Measurements from ENCODE around the gene SND1.
"Not testable (repeated sequence)": the region's sequence is repeated elsewhere in the genome, so short reads cannot be mapped to it uniquely, and the experiment has no call there.

The SND1 gene

DNA sequence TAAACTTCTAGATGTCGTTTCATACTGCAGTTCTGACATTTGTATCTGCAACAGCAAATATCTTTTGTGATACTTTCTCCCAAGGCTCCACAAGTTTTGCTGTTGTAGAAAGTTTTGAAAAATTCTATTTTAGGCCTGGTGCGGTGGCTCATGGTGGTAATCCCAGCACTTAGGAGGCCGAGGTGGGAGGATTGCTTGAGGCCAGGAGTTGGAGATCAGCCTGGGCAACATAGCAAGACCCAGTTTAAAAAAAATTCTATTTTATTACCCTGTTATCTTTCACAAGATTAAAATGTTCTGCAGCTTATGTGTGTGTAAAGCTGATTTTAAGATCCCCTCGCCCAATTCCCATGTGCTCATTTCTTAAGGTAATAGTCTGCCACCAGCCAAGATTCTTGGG lies 1.4 kb downstream of the SND1 start:
- DNase-seq, result no peak

DNA sequence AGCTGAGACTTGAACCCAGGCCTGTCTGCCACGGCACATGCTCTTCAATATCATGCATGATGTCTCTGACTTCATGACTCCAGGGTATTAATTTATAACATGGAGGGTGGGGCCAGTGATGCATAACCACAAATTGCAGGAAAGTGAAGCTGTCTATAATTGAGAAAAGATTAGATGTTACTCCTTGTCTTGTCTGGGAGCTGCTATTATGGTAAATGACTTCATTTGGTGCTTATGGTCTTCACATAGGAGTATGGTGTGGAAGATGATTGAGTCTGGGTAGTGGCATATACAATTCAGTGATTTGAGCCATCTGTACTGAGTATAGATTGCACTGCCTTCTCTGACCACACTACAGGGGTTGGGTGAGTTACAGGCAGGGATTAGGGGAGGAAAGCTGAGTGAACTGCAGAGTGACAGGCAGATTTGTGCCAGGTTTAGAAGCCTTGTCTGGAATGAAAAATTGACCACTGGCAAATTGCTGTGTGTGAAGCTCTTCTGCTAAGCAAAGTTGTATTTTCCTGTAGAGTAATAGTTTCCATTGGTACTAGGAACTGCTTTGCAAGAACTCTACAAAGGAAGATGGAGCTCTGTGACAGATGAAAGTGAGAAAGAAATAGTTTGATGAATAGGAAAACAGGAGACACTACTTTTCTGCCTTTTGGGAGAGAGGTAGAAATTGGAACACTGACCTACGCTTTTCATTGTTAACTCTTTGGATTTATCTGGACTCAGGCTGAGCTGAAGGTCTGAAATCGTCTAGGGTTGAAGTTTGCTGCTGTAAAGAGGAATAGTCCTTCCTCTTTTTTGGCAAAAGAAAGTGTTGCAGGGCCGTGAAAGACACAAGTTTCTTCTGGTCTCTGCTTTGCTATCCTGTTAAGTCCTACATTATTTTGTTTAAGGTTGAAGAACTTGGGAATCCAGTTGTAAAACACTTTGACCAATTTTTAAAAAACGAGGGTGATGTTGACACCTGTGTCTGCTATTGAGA lies 2.7 kb downstream of the SND1 start:
- DNase-seq, result peak; percentile 28

DNA sequence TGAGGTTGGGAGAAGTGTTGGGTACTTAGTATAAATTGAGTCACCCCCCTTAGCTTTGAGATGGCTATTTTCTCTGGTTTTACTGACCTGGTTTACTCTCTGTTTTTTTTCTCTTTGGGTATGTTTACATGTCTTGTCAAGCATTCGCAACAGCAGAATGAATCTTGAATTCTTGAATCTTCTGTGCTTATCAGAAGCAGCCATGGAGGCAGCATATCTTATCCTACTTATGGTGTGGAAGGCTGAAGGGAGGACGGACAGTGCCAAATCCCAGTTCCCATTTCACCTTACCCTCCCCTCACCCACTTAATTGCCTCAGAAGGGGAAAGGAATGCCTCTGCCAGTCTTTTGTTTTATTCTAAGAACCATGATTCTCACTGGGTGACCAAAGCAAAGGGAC lies 3.7 kb downstream of the SND1 start:
- no peak for DNase-seq

DNA sequence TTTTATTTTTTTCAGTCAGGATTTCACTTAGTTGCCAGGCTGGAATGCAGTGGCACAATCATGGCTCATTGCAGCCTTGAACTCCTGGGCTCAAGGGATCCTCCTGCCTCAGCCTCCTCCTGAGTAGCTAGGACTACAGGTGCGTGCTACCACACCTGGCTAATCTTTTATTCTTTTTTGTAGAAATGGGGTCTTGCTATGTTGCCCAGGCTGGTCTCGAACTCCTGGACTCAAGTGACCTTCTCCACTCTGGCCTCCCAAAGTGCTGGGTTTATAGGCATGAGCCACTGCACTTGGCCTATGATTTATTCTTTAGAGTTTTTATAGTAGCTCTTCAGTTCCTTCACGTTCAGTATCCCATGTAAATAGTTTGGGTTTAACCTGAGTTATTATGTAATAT lies 5.5 kb downstream of the SND1 start:
- DNase-seq, result no peak

DNA sequence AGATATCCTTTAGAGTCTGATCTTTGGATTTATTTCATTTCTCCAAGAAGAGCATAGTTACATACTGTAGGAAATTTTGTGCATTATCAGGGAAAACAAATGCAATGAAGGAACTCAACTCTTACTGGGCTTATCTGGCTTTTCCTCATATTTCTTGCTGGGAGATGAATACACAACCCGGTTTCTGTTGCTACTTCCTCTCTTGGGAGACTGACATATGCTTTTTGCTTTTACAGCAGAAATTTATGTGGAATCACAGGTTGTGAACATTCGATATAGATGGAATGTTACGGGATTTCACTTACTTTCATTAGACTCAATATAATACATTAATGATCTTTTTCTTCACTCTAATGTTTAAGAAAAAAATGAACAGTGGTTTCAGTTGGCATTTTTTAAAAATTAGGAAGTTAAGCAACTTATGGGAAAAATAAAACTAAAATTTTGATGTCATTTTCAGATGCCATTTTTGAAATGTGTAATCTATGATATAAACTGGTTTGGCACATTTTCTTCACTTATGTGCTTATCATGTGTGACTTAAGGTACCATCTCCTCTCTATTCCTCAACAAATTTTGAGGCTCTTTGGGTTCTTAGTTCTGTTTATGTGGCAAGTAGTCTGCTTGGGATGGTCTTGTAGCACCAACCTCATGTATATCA lies 7.1 kb downstream of the SND1 start:
- peak; percentile 63 for DNase-seq

DNA sequence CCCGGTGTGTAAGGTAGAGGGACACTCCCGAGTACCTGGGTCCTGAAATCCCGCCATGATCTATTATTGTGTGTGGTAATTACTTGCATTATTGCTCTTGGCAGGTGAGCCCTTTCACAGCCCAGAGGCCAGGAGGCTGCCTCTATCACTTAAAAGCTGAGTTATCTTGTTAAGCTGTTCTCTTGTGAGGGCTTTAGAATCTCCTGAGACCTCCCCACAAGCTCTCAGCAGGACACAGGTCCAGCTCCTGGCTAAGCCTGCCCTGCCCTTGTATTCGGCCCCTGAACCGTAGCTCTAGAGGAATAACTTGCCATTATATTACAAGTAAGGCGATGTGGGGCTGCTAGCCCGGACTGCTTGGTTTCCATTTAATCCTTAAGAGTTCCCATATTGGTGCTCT lies 13.9 kb downstream of the SND1 start:
- no peak for DNase-seq

DNA sequence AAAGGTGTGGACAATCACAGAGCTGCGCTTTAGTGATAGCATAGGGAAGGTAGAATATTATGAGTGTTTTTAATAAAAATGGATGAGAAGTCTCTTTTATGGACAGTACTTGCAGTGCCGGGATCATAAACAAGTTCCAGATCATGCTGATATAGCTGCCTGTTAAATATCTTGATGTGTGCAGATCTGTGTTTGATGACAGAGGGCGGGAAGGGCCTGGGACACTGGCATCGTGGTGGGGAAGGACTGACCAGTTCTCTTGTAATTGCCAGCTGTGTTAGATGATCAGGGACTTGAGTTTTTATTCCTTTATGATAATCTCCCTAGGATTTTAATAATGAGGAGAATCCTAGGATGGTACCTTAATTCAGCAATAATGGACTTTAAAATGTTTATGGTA lies 14.6 kb downstream of the SND1 start:
- no peak for DNase-seq

DNA sequence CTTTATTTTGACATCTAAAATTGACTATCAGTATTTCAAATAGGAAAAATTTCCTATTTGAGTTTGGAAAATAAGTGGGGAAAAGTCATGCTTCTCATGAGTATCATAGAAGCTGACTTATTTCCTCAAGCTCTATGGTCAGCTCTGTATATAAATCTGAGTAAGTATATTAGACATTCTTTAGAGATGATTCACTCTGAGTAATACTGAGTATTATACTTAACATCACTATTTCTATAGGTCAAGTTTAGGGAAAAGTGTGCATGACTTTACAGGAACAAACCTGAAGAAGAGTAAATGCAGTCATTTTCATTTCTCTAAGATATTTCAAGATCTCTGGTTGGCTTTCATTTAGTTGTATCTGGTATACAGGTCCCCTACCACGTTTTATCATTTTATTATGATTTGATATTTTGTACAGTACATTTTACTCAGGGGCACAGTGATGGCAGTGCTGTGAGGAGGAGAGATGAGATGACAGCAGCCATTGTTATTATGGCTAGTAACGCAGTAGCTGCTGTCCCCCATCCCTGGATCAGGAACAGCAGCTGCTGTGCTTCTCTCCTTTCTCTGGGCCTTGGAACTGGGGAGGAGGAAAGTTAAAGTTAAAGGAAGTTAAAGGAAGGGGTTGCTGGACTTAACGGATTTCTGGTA lies 15.2 kb downstream of the SND1 start:
- DNase-seq, result peak; percentile 83

DNA sequence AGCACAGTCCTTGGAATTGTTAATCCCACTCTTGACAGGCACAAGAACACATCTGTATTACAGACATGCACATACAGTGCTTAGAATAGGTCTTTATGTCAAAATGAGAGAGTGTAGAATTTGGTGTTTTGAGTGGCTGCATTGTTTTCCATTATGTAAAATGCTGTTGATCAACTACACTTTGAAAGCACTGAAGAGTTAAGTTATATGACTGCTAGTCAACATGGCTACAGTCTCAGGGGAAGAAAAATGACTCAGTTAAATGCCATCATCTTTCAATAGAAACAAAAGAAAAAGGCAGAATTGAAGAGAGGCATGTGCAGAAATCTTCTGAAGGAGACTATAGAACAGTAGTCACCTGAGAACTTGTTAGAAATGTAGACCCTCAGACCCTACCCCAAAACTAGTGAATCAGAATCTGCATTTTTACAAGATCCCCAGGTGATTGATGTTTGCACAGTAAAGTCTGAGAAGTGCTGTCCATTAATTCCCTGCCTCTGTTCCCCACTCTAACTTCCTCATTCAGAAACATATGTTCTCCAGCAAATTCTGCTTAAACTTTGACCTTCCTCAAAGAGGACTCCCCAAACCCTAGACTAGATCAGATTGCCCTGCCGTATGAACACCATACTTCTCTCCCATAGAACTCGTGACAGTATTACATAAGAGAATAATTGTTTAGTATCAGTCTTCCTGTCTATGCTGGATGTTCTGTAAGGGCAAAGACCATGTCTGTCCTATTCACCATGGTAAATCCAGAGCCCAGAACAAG lies 16.0 kb downstream of the SND1 start:
- peak; percentile 64 for DNase-seq

DNA sequence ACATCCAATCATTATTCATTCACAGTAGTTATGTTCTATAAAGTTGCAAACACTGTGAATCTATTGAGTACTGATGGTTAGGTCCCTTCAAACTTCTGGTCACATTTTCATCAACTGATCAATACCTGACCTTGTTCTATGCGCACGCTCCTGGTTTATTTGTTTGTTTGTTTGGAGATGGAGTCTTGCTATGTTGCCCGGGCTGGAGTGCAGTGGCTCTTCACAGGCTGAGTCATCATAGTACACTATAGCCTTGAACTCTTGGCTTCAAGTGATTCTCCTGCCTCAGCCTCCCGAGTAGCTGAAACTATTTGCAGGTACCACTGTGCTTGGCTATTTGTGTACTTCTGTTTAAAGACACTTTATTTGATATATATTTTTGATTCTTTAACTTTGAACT lies 19.3 kb downstream of the SND1 start:
- DNase-seq, result no peak

DNA sequence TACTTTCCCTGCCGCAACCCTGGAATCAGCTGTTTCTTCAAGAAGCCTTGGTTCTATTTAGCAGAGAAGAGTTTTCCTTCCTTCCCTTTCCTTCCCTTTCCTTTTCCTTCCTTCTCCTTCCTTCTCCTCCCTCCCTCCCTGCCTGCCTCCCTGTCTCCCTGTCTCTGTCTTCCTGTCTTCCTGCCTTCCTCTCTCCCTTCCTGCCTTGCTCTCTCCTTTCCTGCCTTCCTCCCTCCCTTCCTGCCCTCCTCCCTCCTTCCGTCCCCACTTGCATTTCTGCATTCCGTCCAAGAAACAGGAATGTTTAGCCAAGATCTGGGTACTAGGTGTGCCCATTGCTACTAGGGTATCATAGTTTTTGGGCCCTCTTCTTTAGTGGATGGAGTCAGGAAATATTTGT lies 21.9 kb downstream of the SND1 start:
- no peak for DNase-seq

DNA sequence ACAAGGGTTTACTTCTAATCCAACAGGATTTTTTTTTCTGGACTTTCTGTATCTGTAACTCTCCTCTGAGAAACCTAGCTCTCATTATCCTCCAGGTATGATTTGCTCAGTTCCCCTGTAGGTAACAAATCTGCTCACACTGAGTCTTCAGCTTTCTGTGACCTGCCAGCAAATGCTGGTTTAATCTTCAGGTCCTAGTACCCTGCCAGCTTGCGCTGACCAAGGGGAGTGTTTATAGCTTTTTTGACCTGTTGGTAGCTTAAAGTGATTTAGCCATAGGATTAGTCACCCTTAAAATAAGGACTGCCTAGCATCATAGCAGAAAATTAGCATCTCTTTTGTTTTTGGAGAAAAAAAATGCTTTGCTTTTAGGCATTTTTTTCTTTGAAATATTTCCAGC lies 22.4 kb downstream of the SND1 start:
- DNase-seq, result no peak

DNA sequence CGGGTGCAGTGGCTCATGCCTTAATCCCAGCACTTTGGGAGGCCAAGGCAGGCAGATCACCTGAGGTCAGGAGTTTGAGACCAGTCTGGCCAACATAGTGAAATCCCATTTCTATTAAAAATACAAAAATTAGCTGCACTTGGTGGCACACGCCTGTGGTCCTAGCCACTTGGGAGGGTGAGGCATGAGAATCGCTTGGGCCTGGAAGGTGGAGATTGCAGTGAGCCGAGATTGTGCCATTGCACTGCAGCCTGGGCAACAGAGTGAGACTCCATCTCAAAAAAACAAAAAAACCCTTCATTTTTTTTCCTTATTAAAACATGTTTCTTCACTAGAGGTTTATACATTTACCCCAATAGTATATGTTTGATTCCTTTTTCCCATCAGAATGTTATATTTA lies 22.9 kb downstream of the SND1 start:
- DNase-seq, result not testable (repeated sequence)

DNA sequence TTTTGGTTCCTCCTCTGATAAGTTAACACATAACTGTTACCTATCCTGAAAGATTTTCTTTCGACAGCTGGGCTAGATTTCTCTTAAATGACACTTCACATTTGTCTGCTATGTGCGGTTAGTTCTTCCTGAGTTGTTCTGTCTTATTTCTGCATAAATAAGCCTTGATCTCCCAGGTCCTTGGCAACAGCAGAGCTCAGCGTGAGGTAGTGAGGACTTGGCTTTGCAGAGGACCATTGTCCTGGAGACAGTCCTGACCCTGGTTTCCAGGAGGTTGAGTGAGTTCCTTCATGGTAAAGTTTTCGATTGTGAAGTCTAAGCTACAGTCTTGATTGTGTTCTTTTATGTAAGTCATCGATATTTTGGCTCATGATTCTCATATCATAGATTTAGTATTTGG lies 23.7 kb downstream of the SND1 start:
- no peak for DNase-seq

DNA sequence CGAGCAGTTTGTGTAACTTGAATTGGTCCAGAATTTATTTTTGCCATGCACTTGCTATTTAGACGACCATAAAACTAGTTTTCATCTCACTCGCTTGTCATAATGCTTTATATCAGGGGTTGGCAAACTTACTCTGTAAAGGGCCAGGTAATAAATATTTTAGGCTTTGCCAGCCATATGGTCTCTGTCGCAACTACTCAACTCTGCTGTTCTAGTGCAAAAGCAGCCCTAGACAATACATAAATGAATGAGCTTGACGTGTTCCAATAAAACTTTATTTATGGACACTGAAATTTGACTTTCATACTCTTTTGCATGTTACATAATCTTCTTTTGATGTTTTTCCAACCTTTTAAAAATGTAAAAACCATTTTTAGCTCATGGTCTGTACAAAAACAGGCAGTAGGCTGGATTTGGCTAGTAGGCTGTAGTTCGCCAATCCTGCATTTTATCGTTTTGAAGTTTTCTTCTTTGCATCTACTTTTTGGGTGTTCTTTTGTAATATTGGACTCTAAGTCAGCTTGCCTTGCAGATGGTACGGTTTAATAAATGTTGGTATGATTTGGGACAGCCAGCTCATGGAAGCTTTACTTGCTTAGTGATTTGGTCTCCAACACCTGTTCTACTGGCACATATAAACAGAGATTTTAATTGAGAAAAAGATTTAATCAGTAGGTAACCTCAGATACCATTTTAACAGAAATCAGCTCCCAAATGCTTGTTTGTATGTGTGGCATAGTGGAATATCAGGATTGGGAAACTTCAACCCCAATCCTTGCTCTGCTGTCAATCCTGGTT lies 25.6 kb downstream of the SND1 start:
- no peak for DNase-seq

DNA sequence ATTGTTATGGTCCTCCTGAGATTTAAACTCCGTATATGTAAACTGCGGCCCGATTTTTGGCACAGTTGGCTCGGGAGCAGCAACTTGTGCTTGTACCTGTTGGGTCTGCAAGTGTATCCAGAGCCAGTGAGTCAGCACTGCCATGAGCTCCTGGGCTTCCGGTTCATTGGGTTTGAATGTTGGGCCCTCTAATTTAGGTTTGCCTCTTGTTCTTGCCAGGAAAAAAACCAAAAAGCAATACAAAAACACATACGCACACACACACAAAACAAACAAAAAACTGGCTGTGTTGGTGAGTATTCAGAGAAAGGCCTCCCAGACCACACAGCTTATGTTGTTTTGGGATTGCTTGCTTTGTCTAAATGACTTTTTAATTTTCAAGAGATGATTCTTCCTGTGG lies 26.3 kb downstream of the SND1 start:
- DNase-seq, result no peak

DNA sequence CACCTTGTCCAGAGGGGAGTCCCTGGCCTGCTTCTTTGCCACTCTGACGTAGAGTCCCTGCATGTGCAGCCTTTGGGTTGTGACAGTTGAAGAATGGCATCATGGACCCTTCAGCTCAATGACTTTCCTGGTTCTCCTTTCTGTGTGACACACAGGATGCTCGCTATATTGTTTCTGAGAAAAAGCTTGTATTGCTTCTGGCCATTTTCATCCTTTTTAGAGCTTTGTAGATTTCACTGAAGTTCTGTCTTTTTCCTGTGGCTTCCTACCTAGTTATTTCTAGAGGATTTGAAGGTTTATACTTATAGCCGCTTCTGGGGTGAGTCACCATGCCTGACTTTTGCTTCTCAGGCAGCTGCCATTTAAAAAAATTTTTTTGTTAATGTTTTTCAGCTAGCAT lies 27.0 kb downstream of the SND1 start:
- DNase-seq, result no peak

DNA sequence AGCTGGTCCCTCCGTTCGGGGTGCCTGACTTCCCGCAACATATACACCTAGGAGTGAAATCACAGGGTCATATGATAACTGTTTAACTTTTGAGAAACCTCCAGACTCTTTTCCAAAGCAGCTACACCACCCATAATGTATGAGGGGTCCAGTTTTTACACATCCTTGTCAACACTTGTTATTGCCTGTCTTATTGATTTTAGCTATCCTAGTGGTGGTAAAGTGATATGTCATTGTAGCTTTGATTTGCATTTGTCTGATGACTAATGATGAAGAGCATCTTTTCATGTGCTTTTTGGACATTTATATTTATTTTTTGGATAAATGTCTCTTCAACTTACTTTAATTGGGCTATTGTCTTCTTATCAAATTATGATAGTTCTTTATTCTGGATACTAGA lies 29.0 kb downstream of the SND1 start:
- DNase-seq, result no peak

DNA sequence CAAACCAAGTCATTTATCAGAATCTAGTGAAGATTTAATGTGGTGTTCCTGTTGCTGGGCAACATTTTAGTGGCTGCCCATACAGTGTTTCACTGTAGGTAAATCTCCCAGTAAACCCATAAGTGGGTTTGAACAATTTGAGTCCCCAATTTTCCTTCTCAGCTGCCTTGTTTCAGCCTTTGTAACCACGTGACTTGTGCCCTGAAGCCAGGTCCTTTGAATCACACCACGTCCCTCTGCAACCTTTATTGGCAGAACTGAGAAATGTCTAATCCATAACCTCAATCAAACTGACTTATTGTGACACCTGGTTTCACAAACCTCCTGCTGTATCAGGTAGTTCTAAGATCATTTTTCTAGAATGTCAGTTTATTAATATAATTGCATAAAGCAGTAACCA lies 30.1 kb downstream of the SND1 start:
- DNase-seq, result no peak

DNA sequence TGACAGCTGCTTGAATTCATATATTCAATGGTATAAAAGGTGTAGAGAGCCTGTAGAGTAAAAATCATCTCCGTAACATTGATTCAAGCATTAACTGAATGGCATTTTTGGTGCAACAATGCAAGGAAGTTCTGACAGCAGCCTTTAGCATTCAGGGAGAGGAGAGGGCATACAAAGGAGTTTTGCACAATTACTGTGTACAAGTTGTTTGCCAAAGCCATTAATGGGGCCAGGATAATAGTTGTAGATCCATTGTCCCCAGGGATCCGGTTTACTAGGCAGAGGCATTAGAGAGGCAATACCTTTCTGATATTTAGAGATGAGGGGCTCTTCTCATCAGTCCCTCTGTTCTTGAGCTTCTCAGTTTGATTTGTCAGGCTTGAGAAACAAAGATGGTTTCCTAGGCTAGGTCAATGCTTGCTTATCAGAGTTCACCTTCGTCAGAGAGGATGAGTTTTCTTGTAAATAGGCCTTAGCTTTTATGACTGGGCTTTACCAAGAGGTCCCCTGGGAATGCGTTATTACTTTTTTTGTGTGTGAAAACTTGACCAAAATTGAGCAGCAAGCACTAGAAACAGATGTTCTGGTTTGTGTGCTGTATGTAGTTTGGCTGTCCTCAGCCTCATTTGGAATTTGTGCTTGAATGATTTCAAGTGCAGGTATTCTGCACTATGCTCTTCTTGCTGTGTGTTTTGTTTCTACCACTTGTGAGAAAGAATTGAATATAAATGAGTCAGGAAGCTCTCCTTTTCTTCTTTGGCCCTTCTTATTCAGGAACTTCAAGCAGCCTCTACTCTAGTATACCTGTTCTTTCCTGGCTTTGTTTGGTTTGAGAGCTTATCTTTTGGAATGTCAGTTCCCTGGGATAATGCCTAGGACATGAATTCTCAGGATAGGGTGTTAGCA lies 32.0 kb downstream of the SND1 start:
- DNase-seq, result no peak

DNA sequence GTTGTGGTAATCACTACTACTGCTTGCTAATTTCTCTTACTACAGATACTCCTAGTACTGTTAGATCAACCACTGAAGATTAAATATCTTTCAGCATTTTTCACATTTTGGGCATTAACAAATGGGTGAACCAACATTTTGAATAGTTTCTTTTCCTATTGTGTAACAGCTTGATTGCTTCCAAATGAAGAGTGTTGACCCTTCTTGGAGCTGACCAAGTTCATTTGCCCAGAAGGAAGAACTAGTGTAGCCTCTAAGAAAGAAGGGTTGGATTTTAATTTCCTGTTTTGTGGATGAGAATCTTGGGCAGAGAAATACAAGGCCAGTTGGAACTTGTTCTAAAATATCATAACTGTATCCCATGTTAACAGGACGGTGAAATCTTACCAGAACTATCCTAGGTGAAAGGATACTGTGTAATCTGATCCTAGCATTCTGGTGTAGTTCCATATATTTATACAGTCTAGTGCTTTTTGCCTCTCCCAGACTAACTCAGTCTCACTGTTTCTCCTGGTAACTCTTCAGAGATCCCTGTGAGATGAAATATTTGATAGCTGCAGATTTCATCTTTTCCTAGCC lies 37.3 kb downstream of the SND1 start:
- no peak for DNase-seq
